Suprapubic skin (tissue), 3 donors: ENCODE measurements around the gene CD6.

ENCODE experiments used
- CTCF ChIP-seq, 2 donors: fragments of 200-600 bp in 1 of 2; fragments of 450-650 bp in 1 of 2; sonication (generic) in 1 of 2; IDR thresholded peaks; one replicate each; pipeline ENCODE4 v1.5.1; 2016 to 2019; ENCODE audit warnings: antibody characterized with exemption in 2 of 2, mild to moderate bottlenecking in 1 of 2, moderate library complexity in 1 of 2
- POLR2A ChIP-seq, 2 donors: fragments of 450-650 bp; IDR thresholded peaks; one replicate each; pipeline ENCODE4 v1.6.1; 2017; ENCODE audit warnings: antibody characterized with exemption in 2 of 2, mild to moderate bottlenecking in 2 of 2, moderate library complexity in 2 of 2

- TF ChIP-seq CTCF (IDR thresholded peaks at IDR 0.05) (no peak), POLR2A (IDR thresholded peaks at IDR 0.05) (no peak)
These were observed 28.4 kb upstream of the CD6 start for GRCh38 chr11:60942970-60943565.
